GM10266 (cell line): ENCODE measurements around the gene CAPRIN2.

Experiments used
- DNase-seq: peaks from one replicate; pipeline ENCODE4 v3.0.0; 2012; ENCODE audit errors: extremely low spot score
- CTCF ChIP-seq: IDR thresholded peaks from 2 replicates; pipeline ENCODE4 v1.5.1; 2012; ENCODE audit warnings: mild to moderate bottlenecking, low read depth; ENCODE audit not compliant: control insufficient read depth, insufficient read depth; ENCODE audit errors: missing control alignments

Gene CAPRIN2

GRCh38 chr12:30782316-30783173 lies 27.8 kb upstream of the CAPRIN2 start:
- TF ChIP-seq CTCF = no peak
- DNase-seq = no peak

GRCh38 chr12:30779578-30779977 lies 24.8 kb upstream of the CAPRIN2 start:
- no peak for TF ChIP-seq CTCF
- DNase-seq = no peak

- no peak for DNase-seq
- TF ChIP-seq CTCF = no peak
These were observed 24.4 kb upstream of the CAPRIN2 start for GRCh38 chr12:30779178-30779577.

GRCh38 chr12:30774599-30774998 lies 19.8 kb upstream of the CAPRIN2 start:
- no peak for DNase-seq
- no peak for TF ChIP-seq CTCF

- DNase-seq = no peak
- no peak for TF ChIP-seq CTCF
These were observed 15.1 kb upstream of the CAPRIN2 start for GRCh38 chr12:30769802-30770201.

GRCh38 chr12:30764251-30764650 lies 9.5 kb upstream of the CAPRIN2 start:
- DNase-seq = no peak
- no peak for TF ChIP-seq CTCF

GRCh38 chr12:30763053-30763452 lies 8.3 kb upstream of the CAPRIN2 start:
- no peak for TF ChIP-seq CTCF
- DNase-seq = no peak
